Spleen (tissue), 11 donors: ENCODE measurements around the gene TLX2. TPM values are rescaled to one million over a fixed set of nuclear protein-coding genes. Genes with fewer than 3 reads are reported as not detected.

Experiments
- DNase-seq: peaks from one replicate; pipeline ENCODE4 v3.0.0-alpha.2; 2020
- H3K27ac ChIP-seq, 8 donors: fragments of 200-600 bp; sonication (generic) in 7 of 8; 1 replicate in 4 of 8; 2 replicates in 4 of 8; pipeline versions ENCODE4 v1.5.0 to v1.8.0; 2016 to 2021; ENCODE audit warnings: inconsistent platforms in 4 of 8, mild to moderate bottlenecking in 4 of 8, moderate library complexity in 1 of 8
- H3K27me3 ChIP-seq, 7 donors: fragments of 200-600 bp; sonication (generic) in 6 of 7; replicated peaks in 1 of 7; 1 replicate in 4 of 7; 2 replicates in 3 of 7; pipeline versions ENCODE4 v1.5.0 to v1.8.0; 2016 to 2021; ENCODE audit warnings: inconsistent platforms in 3 of 7, mild to moderate bottlenecking in 1 of 7
- H3K36me3 ChIP-seq, 6 donors: fragments of 200-600 bp; sonication (generic) in 5 of 6; 1 replicate in 4 of 6; 2 replicates in 2 of 6; pipeline versions ENCODE4 v1.5.0 to v1.8.0; 2016 to 2021; ENCODE audit warnings: inconsistent platforms in 2 of 6
- H3K4me1 ChIP-seq, 6 donors: fragments of 200-600 bp; sonication (generic) in 5 of 6; 1 replicate in 3 of 6; 2 replicates in 3 of 6; pipeline versions ENCODE4 v1.5.0 to v1.8.0; 2016 to 2021; ENCODE audit warnings: inconsistent platforms in 3 of 6
- H3K4me3 ChIP-seq, 8 donors: fragments of 200-600 bp; sonication (generic) in 7 of 8; 1 replicate in 4 of 8; 2 replicates in 4 of 8; pipeline versions ENCODE4 v1.5.0 to v1.8.0; 2016 to 2021; ENCODE audit warnings: inconsistent platforms in 4 of 8, mild to moderate bottlenecking in 4 of 8, moderate library complexity in 2 of 8
- H3K9me3 ChIP-seq, 8 donors: fragments of 200-600 bp; sonication (generic) in 7 of 8; 1 replicate in 4 of 8; 2 replicates in 4 of 8; pipeline versions ENCODE4 v1.5.0 to v1.8.0; 2016 to 2021; ENCODE audit warnings: inconsistent platforms in 4 of 8
- CTCF ChIP-seq, 11 experiments: fragments of 200-600 bp in 7 of 11; fragments of 450-650 bp in 4 of 11; sonication (generic) in 4 of 11; IDR thresholded peaks in 8 of 11; conservative IDR thresholded peaks in 3 of 11; 1 replicate in 7 of 11; 2 replicates in 4 of 11; pipeline versions ENCODE4 v1.4.0 to v1.8.0; 2016 to 2021; ENCODE audit warnings: antibody characterized with exemption in 11 of 11, inconsistent platforms in 4 of 11, mild to moderate bottlenecking in 1 of 11
- POLR2A ChIP-seq, 3 donors: fragments of 450-650 bp; IDR thresholded peaks; one replicate each; pipeline ENCODE4 v1.5.1; 2017; ENCODE audit warnings: antibody characterized with exemption in 3 of 3, mild to moderate bottlenecking in 1 of 3
- POLR2AphosphoS5 ChIP-seq, 3 donors: sonication (generic); formaldehyde crosslinking; IDR thresholded peaks; one replicate each; pipeline ENCODE4 v1.5.1; 2017; ENCODE audit warnings: antibody characterized with exemption in 3 of 3
- WGBS, 5 donors: extraction: QIAGEN DNeasy Blood & Tissue Kit in 3 of 5; methylation state at CpG; one replicate each; pipeline versions ENCODE4 v1.1.5 to v1.1.7; 2013 to 2018; 5-methylcytosine and 5-hydroxymethylcytosine counted together
- intact Hi-C: fragments of 100-400 bp; cut with DNase I; formaldehyde crosslinking; loops from one replicate; pipeline ENCODE4 v1.15.0; 2023; ENCODE audit warnings: low total_unique reads
- polyA plus RNA-seq, 3 donors: library from polyadenylated mRNA; stranded (reverse); fragments of 200-250 nt; gene quantifications; one replicate each; pipeline ENCODE4 v1.2.1, GENCODE V29; 2013
- total RNA-seq, 7 donors: library from RNA; depleted of rRNA in 3 of 7; stranded (reverse); fragments of >200 nt in 3 of 7; fragmentation: NEBNext Ultra II Directional in 4 of 7; extraction: Animal tissue kit (Norgen Biotek cat#: 25700) in 4 of 7; gene quantifications; one replicate each; pipeline versions ENCODE4 v1.1.0 to v1.2.1, GENCODE V29; 2016 to 2021
- donor health status: healthy with polysubstance abuse.
- donor health status: DM: no; HTN: no; CAD: no; lungs with moderate emphysema.
- donor health status: DM: no; HTN: no; CAD: no.
- donor health status: Bipolar disorder and iron deficiency.
- donor health status: healthy.
- donor health status: DM: no; HTN: no; CAD: no.
- donor health status: DM: yes; HTN: yes; CAD: no.

TLX2 gene
- total and polyA plus RNA-seq, 10 donors: 0.04 to 0.05 TPM; not detected in 8

GRCh38 chr2:74535440-74535965 is 21.3 kb downstream of the TLX2 start:
- Histone ChIP-seq H3K4me1 (peaks cover 11 to 46% (median 21%) of the 10 kb centered on the region in 6 donors), H3K36me3 (peaks cover 0 to 33% (median 12%) of the 10 kb centered on the region in 6 donors), H3K27me3 (no peaks in the 10 kb centered on the region), H3K27ac (no peak overlapping the region), H3K9me3 (no peaks in the 10 kb centered on the region), H3K4me3 (no peak overlapping the region)
- intact Hi-C loops: no loop called here
- TF ChIP-seq POLR2AphosphoS5 (IDR thresholded peaks at IDR 0.05) (peak in 1 of 3 donors; percentile 39), POLR2A (IDR thresholded peaks at IDR 0.05) (no peak)
- WGBS, 5 donors: 86 to 93% (median 93%) methylated on average over 10 of the region's 10 CpGs
- DNase-seq: peak; percentile 41

- intact Hi-C loops: no loop called here
- WGBS, 5 donors: 87 to 91% (median 90%) methylated on average over 21 to 23 of the region's 23 CpGs
- no peaks in the 10 kb centered on the region for H3K27me3 ChIP-seq
Observed at GRCh38 chr2:74536166-74536950, 22.1 kb downstream of the TLX2 start.

DNA sequence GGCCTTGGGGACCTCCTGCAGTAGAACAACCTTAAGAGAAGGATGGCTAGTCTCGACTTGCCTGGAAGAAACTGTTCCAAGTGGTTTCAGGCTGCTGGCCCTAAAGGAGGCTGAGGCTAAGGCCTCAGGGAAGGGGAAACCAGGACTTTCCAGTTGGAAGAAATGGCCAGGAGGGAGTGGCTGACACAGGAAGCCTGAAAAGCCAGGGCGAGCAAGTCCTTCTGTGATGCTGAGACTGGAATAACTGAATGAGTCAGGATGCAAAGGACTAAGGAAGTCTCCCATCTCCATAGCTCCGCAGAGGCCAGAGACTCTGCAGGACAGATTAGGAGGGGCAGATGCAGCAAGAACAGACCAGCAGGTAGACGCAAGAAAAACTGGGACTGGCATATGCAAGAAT is 22.9 kb downstream of the TLX2 start:
- no peaks in the 10 kb centered on the region for H3K9me3 ChIP-seq
- no peaks in the 10 kb centered on the region for H3K27me3 ChIP-seq
- 74 to 82% (median 79%) methylated on average over 4 of the region's 4 CpGs for WGBS, 5 donors
- peaks cover 0 to 25% (median 12%) of the 10 kb centered on the region in 6 donors for H3K36me3 ChIP-seq
- H3K4me3 ChIP-seq: no peak overlapping the region
- intact Hi-C loops: no loop called here
- no peak for DNase-seq
- peaks cover 0 to 33% (median 4%) of the 10 kb centered on the region in 6 donors for H3K4me1 ChIP-seq
- no peak for TF ChIP-seq POLR2AphosphoS5 (IDR thresholded peaks at IDR 0.05)
- no peak for TF ChIP-seq CTCF (IDR thresholded peaks at IDR 0.05 in 8 of 11, conservative IDR thresholded peaks at IDR 0.05 in 3 of 11)
- TF ChIP-seq POLR2A (IDR thresholded peaks at IDR 0.05): no peak
- H3K27ac ChIP-seq: no peak overlapping the region

More at GRCh38 chr2:74536166-74536950, 22.1 kb downstream of the TLX2 start:
- peaks cover 4 to 41% (median 12%) of the 10 kb centered on the region in 6 donors for H3K4me1 ChIP-seq
- TF ChIP-seq CTCF (IDR thresholded peaks at IDR 0.05 in 8 of 11, conservative IDR thresholded peaks at IDR 0.05 in 3 of 11) (no peak), POLR2AphosphoS5 (IDR thresholded peaks at IDR 0.05) (peak in 2 of 3 donors; percentile 7 to 49)
- no peak overlapping the region for H3K27ac ChIP-seq
- H3K36me3 ChIP-seq: peaks cover 0 to 32% (median 12%) of the 10 kb centered on the region in 6 donors
- DNase-seq: peak; percentile 71
- H3K9me3 ChIP-seq: no peaks in the 10 kb centered on the region
- no peak overlapping the region for H3K4me3 ChIP-seq

- no peak for DNase-seq
- 29 to 52% (median 33%) methylated on average over 7 of the region's 7 CpGs for WGBS, 5 donors
- intact Hi-C loops: no loop called here
- peak overlapping the region in 2 of 8 donors; percentile 6 to 45 for H3K4me3 ChIP-seq
- peaks cover 0 to 7% (median 0%) of the 10 kb centered on the region in 6 donors for H3K36me3 ChIP-seq
- no peak for TF ChIP-seq POLR2A (IDR thresholded peaks at IDR 0.05)
- no peak for TF ChIP-seq POLR2AphosphoS5 (IDR thresholded peaks at IDR 0.05)
- TF ChIP-seq CTCF (IDR thresholded peaks at IDR 0.05 in 8 of 11, conservative IDR thresholded peaks at IDR 0.05 in 3 of 11): no peak
- peaks cover 0 to 26% (median 2%) of the 10 kb centered on the region in 6 donors for H3K4me1 ChIP-seq
- H3K27me3 ChIP-seq: no peaks in the 10 kb centered on the region
- H3K9me3 ChIP-seq: no peaks in the 10 kb centered on the region
- peak overlapping the region in 6 of 8 donors; percentile 6 to 66 (median 56) for H3K27ac ChIP-seq
Observed at GRCh38 chr2:74538881-74539339, 24.7 kb downstream of the TLX2 start.
